GM15510 (cell line): ENCODE results near the gene CERS5.
A peak's percentile ranks its signal among the peaks of the same experiment; 100 is the strongest.

ENCODE experiments used
- POLR2A ChIP-seq: IDR thresholded peaks from 3 replicates; pipeline ENCODE4 v1.6.1; 2011; ENCODE audit warnings: borderline replicate concordance; ENCODE audit not compliant: insufficient read length; ENCODE audit errors: extremely low read depth

Gene CERS5

DNA sequence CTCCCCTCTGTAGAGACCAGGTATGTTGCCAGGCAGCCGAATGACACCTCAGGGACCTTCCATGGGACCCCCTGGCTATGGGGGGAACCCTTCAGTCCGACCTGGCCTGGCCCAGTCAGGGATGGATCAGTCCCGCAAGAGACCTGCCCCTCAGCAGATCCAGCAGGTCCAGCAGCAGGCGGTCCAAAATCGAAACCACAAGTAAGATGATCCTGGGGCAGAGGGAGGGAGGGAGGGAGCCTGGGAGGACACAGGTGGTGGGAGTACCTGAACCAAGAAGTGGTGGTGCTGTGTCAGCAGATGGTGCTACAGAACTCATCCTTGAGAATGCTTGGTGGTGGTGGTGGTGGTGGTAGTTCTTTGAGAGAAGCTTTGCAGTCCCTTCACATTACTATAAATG, 81.0 kb downstream of the CERS5 start:
- TF ChIP-seq POLR2A = no peak

- no peak for TF ChIP-seq POLR2A
These were observed 81.5 kb downstream of the CERS5 start for GRCh38 chr12:50085615-50086072.

DNA sequence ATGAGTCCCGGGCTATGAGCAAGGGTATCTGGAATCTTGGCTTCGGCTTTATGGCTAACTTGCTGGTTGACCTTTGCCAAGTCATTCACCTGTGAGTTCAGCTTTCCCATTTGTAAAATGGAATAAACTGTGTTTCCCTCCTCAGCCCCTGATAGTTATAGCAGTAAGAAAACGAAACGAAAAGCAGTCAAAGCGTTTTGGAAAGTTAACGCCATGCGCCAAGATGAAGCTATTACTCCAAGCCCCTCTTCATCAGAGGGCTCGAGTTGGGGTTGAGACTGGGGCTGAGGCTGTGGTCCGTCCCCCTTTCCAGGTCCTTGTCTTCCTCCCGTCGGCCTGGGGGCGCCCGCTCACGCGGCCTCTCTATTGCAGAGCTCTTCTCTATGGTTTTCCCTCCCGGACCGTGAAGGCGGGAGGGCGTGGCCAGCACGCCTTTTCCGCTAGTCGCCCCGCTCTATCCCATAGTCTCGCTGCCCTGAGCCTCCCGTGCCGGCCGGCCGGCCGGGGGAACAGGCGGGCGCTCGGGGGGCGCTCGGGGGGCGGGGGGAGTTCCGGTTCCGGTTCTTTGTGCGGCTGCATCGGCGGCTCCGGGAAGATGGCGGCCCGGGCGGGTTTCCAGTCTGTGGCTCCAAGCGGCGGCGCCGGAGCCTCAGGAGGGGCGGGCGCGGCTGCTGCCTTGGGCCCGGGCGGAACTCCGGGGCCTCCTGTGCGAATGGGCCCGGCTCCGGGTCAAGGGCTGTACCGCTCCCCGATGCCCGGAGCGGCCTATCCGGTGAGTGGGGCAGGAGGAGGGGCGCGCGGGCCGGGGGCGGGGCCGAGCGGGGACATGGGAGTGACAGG, 82.2 kb downstream of the CERS5 start, which contains the start of gene SMARCD1:
Gene SMARCD1, plus strand, starts transcription at position 568 of the 840 bp plus-strand sequence. Its CDS starts 28 bp downstream, at position 596.
- TF ChIP-seq POLR2A = peak; percentile 77

GRCh38 chr12:50083301-50083700, 83.9 kb downstream of the CERS5 start:
- TF ChIP-seq POLR2A = no peak

GRCh38 chr12:50082644-50083043, 84.5 kb downstream of the CERS5 start:
- no peak for TF ChIP-seq POLR2A

GRCh38 chr12:50081096-50081808, 85.9 kb downstream of the CERS5 start:
- TF ChIP-seq POLR2A = no peak

DNA sequence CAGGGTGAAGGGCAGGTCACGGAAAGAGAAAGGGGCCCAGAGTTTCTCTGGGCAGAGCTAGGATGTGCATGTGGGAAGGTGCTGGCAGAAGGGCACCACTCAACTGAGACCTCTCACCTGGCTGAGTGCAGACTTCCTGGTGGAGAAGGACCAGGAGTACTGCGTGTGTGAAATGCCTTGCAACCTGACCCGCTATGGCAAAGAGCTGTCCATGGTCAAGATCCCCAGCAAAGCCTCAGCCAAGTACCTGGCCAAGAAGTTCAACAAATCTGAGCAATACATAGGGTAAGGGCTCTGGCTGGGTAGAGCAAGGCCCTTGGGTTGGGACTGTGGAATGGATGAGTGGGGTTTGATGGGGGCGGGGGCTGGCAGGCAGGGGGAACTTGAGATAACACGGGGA, 87.4 kb downstream of the CERS5 start:
- TF ChIP-seq POLR2A = no peak
